K562 (cell line): ENCODE measurements around the gene LTBP1.

Experiments
- EP300 ChIP-seq: IDR thresholded peaks from 2 replicates; pipeline ENCODE4 v1.6.1; 2012; ENCODE audit warnings: low read length, improper control_type of control experiment
- EZH2 ChIP-seq: IDR thresholded peaks from 2 replicates; pipeline ENCODE4 v1.6.1; 2012; ENCODE audit warnings: low read depth, mild to moderate bottlenecking, inconsistent platforms, low read length, borderline replicate concordance
- L3MBTL2 ChIP-seq: fragments of 450-650 bp; IDR thresholded peaks from 2 replicates; pipeline ENCODE4 v1.6.1; 2016; ENCODE audit warnings: mild to moderate bottlenecking, moderate library complexity
- NCOA2 ChIP-seq, 2 experiments: fragments of 450-650 bp; IDR thresholded peaks; 2 replicates each; pipeline ENCODE4 v1.6.1; 2018; ENCODE audit warnings: mild to moderate bottlenecking in 2 of 2, moderate library complexity in 1 of 2; ENCODE audit not compliant: partially characterized antibody in 2 of 2
- POLR2A ChIP-seq: fragments of 450-650 bp; conservative IDR thresholded peaks from 2 replicates; pipeline ENCODE4 v1.6.1; 2016
- ZBTB7A ChIP-seq: IDR thresholded peaks from 2 replicates; pipeline ENCODE4 v1.6.1; 2011; ENCODE audit warnings: low read depth, mild to moderate bottlenecking, low read length, moderate library complexity, borderline replicate concordance; ENCODE audit not compliant: control insufficient read depth
- ZSCAN29 ChIP-seq: fragments of 450-650 bp; IDR thresholded peaks from 2 replicates; pipeline ENCODE4 v1.6.1; 2017
- ZZZ3 ChIP-seq: fragments of 450-650 bp; IDR thresholded peaks from 2 replicates; pipeline ENCODE4 v1.6.1; 2016; ENCODE audit warnings: antibody characterized with exemption, mild to moderate bottlenecking, moderate library complexity
- TF ChIP-seq, protein P1 (sequence below), 3 experiments: IDR thresholded peaks in 2 of 3; conservative IDR thresholded peaks in 1 of 3; 2 replicates each; pipeline ENCODE4 v1.5.1; 2011 to 2012; ENCODE audit warnings: low read length in 3 of 3, mild to moderate bottlenecking in 3 of 3, control low read depth in 2 of 3, improper control_type of control experiment in 1 of 3, inconsistent platforms in 1 of 3, low read depth in 1 of 3, mixed read lengths in 1 of 3, moderate library complexity in 1 of 3; ENCODE audit not compliant: insufficient read depth in 2 of 3
- TF ChIP-seq, protein P2 (sequence below): sonication (generic); formaldehyde crosslinking; IDR thresholded peaks from 2 replicates; pipeline ENCODE4 v1.9.0; 2022; ENCODE audit warnings: mild to moderate bottlenecking, missing genetic modification reagents

DNA sequence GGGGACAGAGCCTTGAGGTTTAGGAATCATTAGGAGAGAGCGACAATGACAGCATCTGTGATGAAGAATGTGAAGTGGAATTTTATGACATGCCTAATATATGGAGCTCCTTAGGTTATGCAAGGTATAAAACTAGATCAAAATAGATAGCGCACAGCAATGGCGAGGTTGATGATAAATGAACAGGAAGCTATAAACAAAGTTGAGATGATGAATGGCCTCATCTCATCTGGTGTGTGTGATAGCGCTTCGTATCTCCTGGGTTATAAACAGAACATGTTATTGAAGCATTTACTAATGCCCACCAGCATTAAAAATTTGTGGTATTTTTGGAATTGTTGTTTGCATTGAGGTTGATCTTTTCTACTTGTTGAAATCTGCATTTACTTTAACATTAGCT lies 231.5 kb downstream of the LTBP1 start:
- TF ChIP-seq, protein P1, sequence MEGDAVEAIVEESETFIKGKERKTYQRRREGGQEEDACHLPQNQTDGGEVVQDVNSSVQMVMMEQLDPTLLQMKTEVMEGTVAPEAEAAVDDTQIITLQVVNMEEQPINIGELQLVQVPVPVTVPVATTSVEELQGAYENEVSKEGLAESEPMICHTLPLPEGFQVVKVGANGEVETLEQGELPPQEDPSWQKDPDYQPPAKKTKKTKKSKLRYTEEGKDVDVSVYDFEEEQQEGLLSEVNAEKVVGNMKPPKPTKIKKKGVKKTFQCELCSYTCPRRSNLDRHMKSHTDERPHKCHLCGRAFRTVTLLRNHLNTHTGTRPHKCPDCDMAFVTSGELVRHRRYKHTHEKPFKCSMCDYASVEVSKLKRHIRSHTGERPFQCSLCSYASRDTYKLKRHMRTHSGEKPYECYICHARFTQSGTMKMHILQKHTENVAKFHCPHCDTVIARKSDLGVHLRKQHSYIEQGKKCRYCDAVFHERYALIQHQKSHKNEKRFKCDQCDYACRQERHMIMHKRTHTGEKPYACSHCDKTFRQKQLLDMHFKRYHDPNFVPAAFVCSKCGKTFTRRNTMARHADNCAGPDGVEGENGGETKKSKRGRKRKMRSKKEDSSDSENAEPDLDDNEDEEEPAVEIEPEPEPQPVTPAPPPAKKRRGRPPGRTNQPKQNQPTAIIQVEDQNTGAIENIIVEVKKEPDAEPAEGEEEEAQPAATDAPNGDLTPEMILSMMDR (IDR thresholded peaks at IDR 0.05 in 2 of 3, conservative IDR thresholded peaks at IDR 0.05 in 1 of 3; ENCODE audit: insufficient read depth in 2 of 3, low read depth in 1 of 3, low read length in 3 of 3) = no peak
- TF ChIP-seq EP300 (no peak), ZBTB7A (no peak), POLR2A (no peak), EZH2 (no peak), NCOA2 (IDR thresholded peaks at IDR 0.05; ENCODE audit: partially characterized antibody in 2 of 2) (no peak), ZZZ3 (no peak), L3MBTL2 (no peak), ZSCAN29 (no peak)
- TF ChIP-seq, protein P2, sequence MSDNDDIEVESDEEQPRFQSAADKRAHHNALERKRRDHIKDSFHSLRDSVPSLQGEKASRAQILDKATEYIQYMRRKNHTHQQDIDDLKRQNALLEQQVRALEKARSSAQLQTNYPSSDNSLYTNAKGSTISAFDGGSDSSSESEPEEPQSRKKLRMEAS (CRISPR knock-in tag) = no peak
